Osteocyte (in vitro differentiated cells): ENCODE results near the gene SLC35D3. TPM values are rescaled to one million over a fixed set of nuclear protein-coding genes. Genes with fewer than 3 reads are reported as not detected.

ENCODE experiments used
- DNase-seq: peaks from one replicate; pipeline ENCODE4 v3.0.0; 2021; ENCODE audit warnings: mixed read lengths; ENCODE audit not compliant: unreplicated experiment; ENCODE audit errors: extremely low spot score
- H3K27ac Mint-ChIP-seq: one replicate; pipeline ENCODE4 v1.8.0; 2021; ENCODE audit warnings: mild to moderate bottlenecking, mixed read lengths; ENCODE audit not compliant: unreplicated experiment
- H3K27me3 Mint-ChIP-seq: one replicate; pipeline ENCODE4 v1.8.0; 2021; ENCODE audit warnings: mixed read lengths; ENCODE audit not compliant: unreplicated experiment
- H3K36me3 Mint-ChIP-seq: one replicate; pipeline ENCODE4 v1.8.0; 2021; ENCODE audit warnings: mixed read lengths; ENCODE audit not compliant: unreplicated experiment
- H3K4me1 Mint-ChIP-seq: one replicate; pipeline ENCODE4 v1.8.0; 2021; ENCODE audit warnings: mixed read lengths; ENCODE audit not compliant: unreplicated experiment
- H3K4me3 Mint-ChIP-seq: one replicate; pipeline ENCODE4 v1.8.0; 2021; ENCODE audit warnings: mild to moderate bottlenecking, moderate library complexity, mixed read lengths; ENCODE audit not compliant: unreplicated experiment
- H3K9me3 Mint-ChIP-seq: one replicate; pipeline ENCODE4 v1.8.0; 2021; ENCODE audit warnings: mixed read lengths; ENCODE audit not compliant: unreplicated experiment
- total RNA-seq: library from RNA; stranded (reverse); gene quantifications from 2 replicates; pipeline ENCODE4 v1.2.1, GENCODE V29; 2021
- TF ChIP-seq, protein P1 (sequence below): fragments of 200-600 bp; sonication (generic); IDR thresholded peaks from 2 replicates; pipeline ENCODE4 v1.5.0; 2021; ENCODE audit warnings: antibody characterized with exemption, mild to moderate bottlenecking, moderate library complexity

SLC35D3 gene
- total RNA-seq, 1 donor from 2014 or later = not detected

DNA sequence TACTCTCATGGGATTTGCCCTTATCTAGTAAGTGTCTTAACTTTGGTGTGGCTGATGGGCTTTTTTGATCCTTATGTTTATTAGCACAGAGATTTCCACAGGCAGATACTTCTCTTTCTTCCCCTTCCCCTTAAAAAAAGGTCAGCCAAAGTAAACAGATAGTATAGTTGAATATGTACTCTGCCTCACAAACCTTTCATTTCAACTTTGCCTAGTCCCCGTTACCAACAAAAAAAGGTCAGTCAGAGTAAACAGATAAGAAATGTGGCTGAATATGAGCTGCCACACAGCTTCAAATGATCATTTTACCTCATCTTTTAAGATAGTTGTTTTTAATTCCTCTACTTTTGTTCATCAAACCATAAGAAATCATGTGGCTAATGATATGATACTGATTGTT lies 34.1 kb upstream of the SLC35D3 start:
- Mint-ChIP-seq H3K36me3 (no peaks in the 10 kb centered on the region), H3K27me3 (no peaks in the 10 kb centered on the region), H3K4me3 (no peak overlapping the region), H3K27ac (no peak overlapping the region), H3K9me3 (no peaks in the 10 kb centered on the region), H3K4me1 (peaks cover 3% of the 10 kb centered on the region)
- DNase-seq = no peak
- TF ChIP-seq, protein P1, sequence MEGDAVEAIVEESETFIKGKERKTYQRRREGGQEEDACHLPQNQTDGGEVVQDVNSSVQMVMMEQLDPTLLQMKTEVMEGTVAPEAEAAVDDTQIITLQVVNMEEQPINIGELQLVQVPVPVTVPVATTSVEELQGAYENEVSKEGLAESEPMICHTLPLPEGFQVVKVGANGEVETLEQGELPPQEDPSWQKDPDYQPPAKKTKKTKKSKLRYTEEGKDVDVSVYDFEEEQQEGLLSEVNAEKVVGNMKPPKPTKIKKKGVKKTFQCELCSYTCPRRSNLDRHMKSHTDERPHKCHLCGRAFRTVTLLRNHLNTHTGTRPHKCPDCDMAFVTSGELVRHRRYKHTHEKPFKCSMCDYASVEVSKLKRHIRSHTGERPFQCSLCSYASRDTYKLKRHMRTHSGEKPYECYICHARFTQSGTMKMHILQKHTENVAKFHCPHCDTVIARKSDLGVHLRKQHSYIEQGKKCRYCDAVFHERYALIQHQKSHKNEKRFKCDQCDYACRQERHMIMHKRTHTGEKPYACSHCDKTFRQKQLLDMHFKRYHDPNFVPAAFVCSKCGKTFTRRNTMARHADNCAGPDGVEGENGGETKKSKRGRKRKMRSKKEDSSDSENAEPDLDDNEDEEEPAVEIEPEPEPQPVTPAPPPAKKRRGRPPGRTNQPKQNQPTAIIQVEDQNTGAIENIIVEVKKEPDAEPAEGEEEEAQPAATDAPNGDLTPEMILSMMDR = no peak

DNA sequence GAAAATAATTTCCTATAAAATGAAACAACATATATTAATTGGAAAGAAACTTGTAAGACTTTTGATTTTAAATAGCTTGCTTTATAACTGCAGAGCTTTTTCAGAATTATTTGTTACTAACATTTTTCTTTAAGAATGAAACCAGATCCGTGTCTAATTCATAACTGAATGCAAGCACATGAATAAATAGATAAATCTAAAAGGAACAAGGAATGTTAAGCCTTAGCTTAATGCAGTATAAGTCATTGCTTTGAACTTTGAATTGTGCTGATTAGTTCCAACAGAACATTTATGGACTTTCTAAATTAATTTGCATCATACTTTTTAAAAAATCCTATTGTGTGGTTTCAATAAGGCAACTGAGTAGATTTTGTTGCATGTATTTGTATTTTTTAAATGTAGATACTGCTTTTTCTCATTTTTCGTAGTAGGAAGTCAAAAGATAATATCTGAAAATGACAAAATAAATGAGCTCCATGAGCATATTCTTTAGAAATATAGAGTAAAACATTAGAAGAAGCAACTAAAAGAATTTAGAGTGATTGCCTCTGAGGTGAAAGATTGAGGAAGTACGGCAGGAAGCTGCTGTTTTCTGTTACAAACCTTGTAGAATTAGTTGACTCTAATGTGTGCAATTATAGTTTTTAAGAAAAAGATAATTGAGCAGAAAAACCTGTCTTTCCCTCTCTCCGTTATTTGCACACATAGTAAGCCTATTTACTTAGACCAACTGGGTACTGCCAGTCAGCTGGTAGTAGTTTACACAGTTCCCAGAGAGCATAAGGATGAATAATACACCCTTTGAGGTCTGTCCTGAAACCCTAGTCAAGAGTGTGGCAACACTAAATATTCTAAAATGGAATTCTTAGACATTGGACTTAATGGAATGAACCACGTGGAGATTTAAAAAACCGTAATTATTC lies 32.6 kb upstream of the SLC35D3 start:
- DNase-seq = no peak
- H3K27me3 Mint-ChIP-seq = no peaks in the 10 kb centered on the region
- H3K9me3 Mint-ChIP-seq = no peaks in the 10 kb centered on the region
- H3K4me1 Mint-ChIP-seq = peaks cover 3% of the 10 kb centered on the region
- no peak overlapping the region for H3K27ac Mint-ChIP-seq
- no peak overlapping the region for H3K4me3 Mint-ChIP-seq
- TF ChIP-seq, protein P1 = no peak
- peaks cover 2% of the 10 kb centered on the region for H3K36me3 Mint-ChIP-seq

DNA sequence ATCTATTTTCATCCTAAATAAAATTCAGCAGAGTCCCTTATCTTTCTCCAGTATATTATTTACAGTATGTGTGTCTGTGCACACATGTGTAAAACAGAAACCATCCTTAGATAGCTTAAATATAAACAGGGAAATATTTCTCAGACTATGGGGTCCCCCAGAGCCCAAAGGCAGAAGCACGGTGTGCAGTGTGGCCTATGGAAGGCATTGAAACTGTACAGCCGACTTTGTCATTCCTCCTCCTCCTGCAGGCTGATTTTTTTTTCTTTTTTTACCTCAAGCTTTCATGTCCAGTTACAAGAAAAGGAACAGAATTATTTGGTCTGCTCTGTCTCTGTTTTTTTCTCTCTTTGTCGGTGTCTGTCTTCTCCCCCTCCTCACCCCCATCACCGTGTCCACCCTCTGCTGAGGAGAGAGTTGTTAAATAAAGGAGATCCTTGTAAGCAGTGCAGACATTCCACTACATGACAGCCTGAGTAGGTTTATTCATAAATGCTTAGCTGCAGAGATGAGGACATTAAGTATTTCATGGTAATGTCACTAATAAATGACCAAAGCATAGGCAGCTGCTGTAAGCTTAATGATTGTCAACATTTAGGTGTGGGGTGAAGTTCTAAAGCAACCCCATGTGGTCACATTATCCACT lies 31.8 kb upstream of the SLC35D3 start:
- no peak overlapping the region for H3K27ac Mint-ChIP-seq
- no peak overlapping the region for H3K4me3 Mint-ChIP-seq
- H3K9me3 Mint-ChIP-seq = no peaks in the 10 kb centered on the region
- TF ChIP-seq, protein P1 = no peak
- H3K36me3 Mint-ChIP-seq = peaks cover 2% of the 10 kb centered on the region
- no peak for DNase-seq
- peaks cover 3% of the 10 kb centered on the region for H3K4me1 Mint-ChIP-seq
- H3K27me3 Mint-ChIP-seq = no peaks in the 10 kb centered on the region

DNA sequence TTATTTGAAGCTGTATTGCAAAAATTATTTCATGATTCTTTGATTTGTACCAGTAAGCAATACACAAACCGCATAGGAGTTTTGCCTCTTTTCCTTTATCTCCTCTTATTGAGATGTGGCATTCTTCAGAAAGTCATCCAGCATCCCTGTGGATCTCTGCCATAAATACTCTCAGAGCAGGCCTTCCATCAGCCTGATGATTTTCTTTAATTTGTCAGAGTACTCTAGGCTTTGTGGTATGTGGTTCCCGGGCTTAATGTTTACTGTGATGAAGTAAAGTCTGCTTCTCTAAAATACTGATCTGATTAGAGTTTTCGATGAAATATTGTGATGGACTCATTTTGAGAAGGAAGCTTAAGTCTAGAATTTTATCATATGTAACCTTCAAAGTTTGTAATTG lies 31.1 kb upstream of the SLC35D3 start:
- TF ChIP-seq, protein P1 = no peak
- H3K9me3 Mint-ChIP-seq = no peaks in the 10 kb centered on the region
- peaks cover 2% of the 10 kb centered on the region for H3K36me3 Mint-ChIP-seq
- no peak for DNase-seq
- no peak overlapping the region for H3K27ac Mint-ChIP-seq
- H3K4me1 Mint-ChIP-seq = peaks cover 3% of the 10 kb centered on the region
- no peak overlapping the region for H3K4me3 Mint-ChIP-seq
- no peaks in the 10 kb centered on the region for H3K27me3 Mint-ChIP-seq

DNA sequence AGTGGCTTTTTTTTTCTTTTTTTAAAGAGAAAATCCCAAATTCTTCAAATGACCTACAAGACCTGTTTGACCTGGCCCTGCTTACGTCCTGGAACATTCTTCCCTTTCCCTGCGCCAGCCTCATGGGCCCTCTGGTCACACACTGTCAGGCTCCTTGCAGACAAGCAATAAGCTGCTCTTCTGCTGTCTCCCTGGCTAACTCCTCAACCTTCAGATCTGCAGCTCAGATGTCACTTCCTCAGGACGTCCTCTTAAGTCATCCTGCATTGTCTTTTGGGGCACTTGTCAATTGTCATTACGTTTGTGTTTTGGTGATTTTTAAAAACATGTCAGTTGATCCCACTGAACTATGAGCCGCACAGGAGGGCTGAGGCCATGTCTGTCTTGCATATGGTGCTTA lies 28.9 kb upstream of the SLC35D3 start:
- peaks cover 2% of the 10 kb centered on the region for H3K36me3 Mint-ChIP-seq
- H3K4me1 Mint-ChIP-seq = peaks cover under 1% of the 10 kb centered on the region
- H3K27ac Mint-ChIP-seq = no peak overlapping the region
- no peak overlapping the region for H3K4me3 Mint-ChIP-seq
- no peaks in the 10 kb centered on the region for H3K27me3 Mint-ChIP-seq
- DNase-seq = no peak
- no peaks in the 10 kb centered on the region for H3K9me3 Mint-ChIP-seq
- TF ChIP-seq, protein P1 = no peak
